ENCODE measurements around the gene ARL14. TPM values are rescaled to one million over a fixed set of nuclear protein-coding genes. Genes with fewer than 3 reads are reported as not detected.

The ARL14 gene
- total and polyA plus RNA-seq, 8 donors = 0.75 to 5.8 (median 2.4) TPM

GRCh38 chr3:160722331-160722730 is 45.4 kb downstream of the ARL14 start:
- H3K9me3 ChIP-seq = no peaks in the 10 kb centered on the region
- intact Hi-C loops (cut with DNase I) = no loop called here
- no peak overlapping the region for H3K4me3 ChIP-seq
- no peak for DNase-seq
- FAIRE-seq = no peak
- TF ChIP-seq CTCF (IDR thresholded peaks at IDR 0.05) = no peak
- H3K36me3 ChIP-seq = no peaks in the 10 kb centered on the region
- WGBS, 2 donors = 64 to 74% methylated on average over 2 of the region's 2 CpGs
- H3K27ac ChIP-seq = no peak overlapping the region
- no peak for ATAC-seq
- no peaks in the 10 kb centered on the region for H3K4me1 ChIP-seq
- H3K27me3 ChIP-seq = no peaks in the 10 kb centered on the region

GRCh38 chr3:160725338-160725737 is 48.4 kb downstream of the ARL14 start:
- DNase-seq = no peak
- no peak for FAIRE-seq
- no peak for ATAC-seq
- intact Hi-C loops (cut with DNase I) = no loop called here
- 75 to 76% methylated on average over 2 of the region's 2 CpGs for WGBS, 2 donors
- no peaks in the 10 kb centered on the region for H3K4me1 ChIP-seq
- H3K27ac ChIP-seq = no peak overlapping the region
- no peak for TF ChIP-seq CTCF (IDR thresholded peaks at IDR 0.05)
- H3K27me3 ChIP-seq = no peaks in the 10 kb centered on the region
- H3K9me3 ChIP-seq = no peaks in the 10 kb centered on the region
- no peak overlapping the region for H3K4me3 ChIP-seq
- H3K36me3 ChIP-seq = no peaks in the 10 kb centered on the region

Other genes starting within 250 kb of the ARL14 start
- 1 to 10 TPM in 5 of 6 donors, under 1 TPM in 1; 0.95 to 3.3 (median 1.6) TPM for gene TRIM59, start 227.4 kb upstream of the ARL14 start, total RNA-seq
- gene TRIM59, start 227.4 kb upstream of the ARL14 start, polyA plus RNA-seq = 1 to 10 TPM in 1 of 2 donors, under 1 TPM in 1; 0.53 to 1.6 TPM
- gene KPNA4, start 111.6 kb upstream of the ARL14 start, total RNA-seq = 10 to 100 TPM; 15.9 to 23.9 (median 19.0) TPM
- 1 to 10 TPM; 5.8 to 6.5 TPM for gene KPNA4, start 111.6 kb upstream of the ARL14 start, polyA plus RNA-seq
- 10 to 100 TPM in 1 of 6 donors, 1 to 10 TPM in 5; 5.5 to 12.3 (median 7.1) TPM for gene PPM1L, start 79.1 kb downstream of the ARL14 start, total RNA-seq
- 1 to 10 TPM; 2.3 to 3.5 TPM for gene PPM1L, start 79.1 kb downstream of the ARL14 start, polyA plus RNA-seq